K562 (cell line): ENCODE results near the gene ARHGAP24. TPM values are rescaled to one million over a fixed set of nuclear protein-coding genes. Genes with fewer than 3 reads are reported as not detected.

Experiments
- ATAC-seq: fragments of 200-7000 bp; cut with Tn5 transposase; 3 replicates; pipeline ENCODE4 v1.9.1; 2020; ENCODE audit warnings: moderate library complexity
- BruUV-seq: library from RNA; stranded (reverse); fragments of 400-500 nt; replicated peaks from 2 replicates; lab custom pipeline; 2021; lab: Mats Ljungman, UMichigan
- CTCF ChIA-PET: fragments of 300-600 bp; formaldehyde crosslinking; extraction: SDS; loops from one replicate; lab custom pipeline; 2021; ENCODE audit warnings: low intra/inter-chr PET ratio; lab: Yijun Ruan, JAX
- POLR2A ChIA-PET: fragments of 300-600, 350-650 bp; sonication (Branson Sonifier 250); formaldehyde crosslinking; extraction: SDS; loops from one replicate; lab custom pipeline; 2021; ENCODE audit warnings: antibody characterized with exemption, inconsistent platforms; lab: Yijun Ruan, JAX
- DNase-seq, 4 experiments: peaks; one replicate each; pipeline versions ENCODE4 v3.0.0 to v3.0.0-alpha.2; 2011 to 2018; ENCODE audit warnings: low spot score in 3 of 4, mixed read lengths in 3 of 4; ENCODE audit errors: extremely low read depth in 1 of 4
- FAIRE-seq: peaks from 2 replicates; lab custom pipeline; 2011; peaks lifted over from hg19 to GRCh38; lab: Jason Lieb, UNC
- H2AFZ ChIP-seq: 2 replicates; pipeline ENCODE4 v1.6.0; 2011; ENCODE audit warnings: low read depth, low read length, control low read depth, inconsistent platforms
- H3K27ac ChIP-seq: fragments of 200-600 bp; 3 replicates; pipeline ENCODE4 v1.8.0; 2011; ENCODE audit warnings: low read depth, mild to moderate bottlenecking, control low read depth, inconsistent platforms, low read length, moderate library complexity, mixed read lengths; ENCODE audit errors: extremely low read depth
- H3K27me3 ChIP-seq, 2 experiments: fragments of 300-600 bp in 1 of 2; 2 replicates in 1 of 2; 3 replicates in 1 of 2; pipeline versions ENCODE4 v1.6.0 to v1.8.0; 2011; ENCODE audit warnings: inconsistent platforms in 2 of 2, low read length in 2 of 2, mild to moderate bottlenecking in 1 of 2, mixed read lengths in 1 of 2, moderate library complexity in 1 of 2; ENCODE audit not compliant: control insufficient read depth in 2 of 2, insufficient read depth in 2 of 2
- H3K36me3 ChIP-seq: fragments of 300-600 bp; 3 replicates; pipeline ENCODE4 v1.8.0; 2011; ENCODE audit warnings: mild to moderate bottlenecking, low read length, inconsistent platforms; ENCODE audit not compliant: control insufficient read depth, insufficient read depth
- H3K4me1 ChIP-seq, 2 experiments: fragments of 200-600 bp in 1 of 2; replicated peaks in 1 of 2; 2 replicates in 1 of 2; 3 replicates in 1 of 2; pipeline versions ENCODE4 v1.5.1 to v1.8.0; 2011; ENCODE audit warnings: inconsistent platforms in 2 of 2, low read length in 2 of 2, mild to moderate bottlenecking in 1 of 2, mixed read lengths in 1 of 2, moderate library complexity in 1 of 2; ENCODE audit not compliant: control insufficient read depth in 2 of 2, insufficient read depth in 2 of 2
- H3K4me2 ChIP-seq: 2 replicates; pipeline ENCODE4 v1.6.1; 2011; ENCODE audit warnings: low read length, control low read depth, inconsistent platforms, mixed read lengths; ENCODE audit not compliant: insufficient read depth
- H3K4me3 ChIP-seq: fragments of 200-600 bp; sonication (generic), shearing (Covaris generic); 2 replicates; pipeline ENCODE4 v1.5.1; 2016; ENCODE audit warnings: control low read depth, inconsistent platforms
- H3K79me2 ChIP-seq: fragments of 200-600 bp; 3 replicates; pipeline ENCODE4 v1.8.0; 2011; ENCODE audit warnings: low read length, inconsistent platforms; ENCODE audit not compliant: control insufficient read depth, insufficient read depth
- H3K9ac ChIP-seq, 2 experiments: 2 replicates each; pipeline versions ENCODE4 v1.6.0 to v1.6.1; 2011; ENCODE audit warnings: low read depth in 2 of 2, low read length in 2 of 2, control low read depth in 1 of 2, inconsistent platforms in 1 of 2, mild to moderate bottlenecking in 1 of 2, mixed read lengths in 1 of 2; ENCODE audit not compliant: insufficient read depth in 1 of 2
- H3K9me1 ChIP-seq: one replicate; pipeline ENCODE4 v1.6.0; 2011; ENCODE audit warnings: inconsistent platforms, mild to moderate bottlenecking, low read length, moderate library complexity; ENCODE audit not compliant: control insufficient read depth, insufficient read depth
- H3K9me3 ChIP-seq: replicated peaks from 2 replicates; pipeline ENCODE4 v1.5.1; 2011; ENCODE audit warnings: low read depth, low read length, inconsistent platforms; ENCODE audit not compliant: control insufficient read depth, insufficient read depth
- H4K20me1 ChIP-seq: replicated peaks from 2 replicates; pipeline ENCODE4 v1.6.1; 2011; ENCODE audit warnings: low read length, inconsistent platforms, mixed read lengths; ENCODE audit not compliant: control insufficient read depth, insufficient read depth
- CCNT2 ChIP-seq: IDR thresholded peaks from 2 replicates; pipeline ENCODE4 v1.6.1; 2011; ENCODE audit warnings: borderline replicate concordance, low read depth, mild to moderate bottlenecking, moderate library complexity, mixed read lengths, low read length; ENCODE audit not compliant: insufficient read length; ENCODE audit errors: extremely low read depth
- CHD2 ChIP-seq: IDR thresholded peaks from 2 replicates; pipeline ENCODE4 v1.6.1; 2011; ENCODE audit warnings: low read depth, low read length
- DDX20 ChIP-seq: fragments of 450-650 bp; IDR thresholded peaks from 2 replicates; pipeline ENCODE4 v1.6.1; 2016; ENCODE audit warnings: missing genetic modification characterization, low read depth, mild to moderate bottlenecking, missing compliant biosample characterization, moderate library complexity
- FOS ChIP-seq: IDR thresholded peaks from 3 replicates; pipeline ENCODE4 v1.6.1; 2011; ENCODE audit not compliant: insufficient read length; ENCODE audit errors: extremely low read depth
- IFI16 ChIP-seq: fragments of 250-450 bp; sonication (Bioruptor Pico); IDR thresholded peaks from 2 replicates; pipeline ENCODE4 v2.1.2; 2022; ENCODE audit warnings: mild to moderate bottlenecking, inconsistent platforms
- MIER1 ChIP-seq: fragments of 450-650 bp; IDR thresholded peaks from 2 replicates; pipeline ENCODE4 v1.6.1; 2016; ENCODE audit warnings: antibody characterized with exemption, mild to moderate bottlenecking, low read depth
- PPARD ChIP-seq: fragments of 250-450 bp; sonication (Bioruptor Pico); IDR thresholded peaks from 2 replicates; pipeline ENCODE4 v1.8.0; 2022; ENCODE audit warnings: inconsistent platforms, mild to moderate bottlenecking, moderate library complexity
- RAD21 ChIP-seq, 2 experiments: fragments of 250-450 bp in 1 of 2; fragments of 450-650 bp in 1 of 2; sonication (Bioruptor Pico) in 1 of 2; formaldehyde crosslinking in 1 of 2; IDR thresholded peaks in 1 of 2; conservative IDR thresholded peaks in 1 of 2; 2 replicates each; pipeline versions ENCODE4 v1.4.0 to v1.8.0; 2020 to 2022; ENCODE audit warnings: mild to moderate bottlenecking in 2 of 2, moderate library complexity in 1 of 2
- THRA ChIP-seq: fragments of 450-650 bp; IDR thresholded peaks from 2 replicates; pipeline ENCODE4 v1.6.1; 2017; ENCODE audit warnings: mild to moderate bottlenecking, moderate library complexity
- TRIM28 ChIP-seq: fragments of 450-650 bp; IDR thresholded peaks from 2 replicates; pipeline ENCODE4 v1.6.1; 2017
- XRCC4 ChIP-seq: IDR thresholded peaks from one replicate; pipeline ENCODE4 v1.6.1; 2011; ENCODE audit not compliant: insufficient read depth, insufficient read length; ENCODE audit errors: extremely low read depth
- ZNF133 ChIP-seq: fragments of 250-450 bp; sonication (Bioruptor Pico); IDR thresholded peaks from 2 replicates; pipeline ENCODE4 v1.4.0; 2020; ENCODE audit warnings: mild to moderate bottlenecking
- ZNF695 ChIP-seq: fragments of 450-650 bp; formaldehyde crosslinking; IDR thresholded peaks from 2 replicates; pipeline ENCODE4 v1.4.0; 2020; ENCODE audit warnings: mild to moderate bottlenecking, moderate library complexity
- WGBS: fragments of 100-300 bp; shearing (Covaris generic); methylation state at CpG from one replicate; pipeline ENCODE4 v1.1.6; 2016; ENCODE audit warnings: low coverage, mixed read lengths; ENCODE audit not compliant: insufficient coverage; ENCODE audit errors: missing lambda C conversion rate; 5-methylcytosine and 5-hydroxymethylcytosine counted together
- in situ Hi-C: fragments of 300-500 bp; cut with MboI; formaldehyde crosslinking; loops from 4 replicates; pipeline ENCODE4 v1.15.0; 2018; ENCODE audit warnings: inconsistent platforms, mixed read lengths
- intact Hi-C: fragments of 100-400 bp; cut with micrococcal nuclease; formaldehyde crosslinking; loops from 2 replicates; pipeline ENCODE4 v1.14.2; 2022
- polyA plus RNA-seq, 8 experiments: library from polyadenylated mRNA; depleted of rRNA in 4 of 8; stranded (reverse) in 5 of 8; unstranded in 3 of 8; fragments of >200 nt; fragmentation: Nextera tagmentation in 2 of 8; fragmentation: Illumina TruSeq in 1 of 8; extraction: Ambion mirVana in 2 of 8; extraction: Trizol in 1 of 8; gene quantifications; 2 replicates each; pipeline versions ENCODE4 v1.2.1 to v1.2.3, GENCODE V29; 2011 to 2014; ENCODE audit warnings: inconsistent platforms in 1 of 8, missing spikeins in 1 of 8
- total RNA-seq, 7 experiments: library from RNA; depleted of rRNA in 6 of 7; stranded (reverse); fragments of >200 nt in 6 of 7; fragmentation: Illumina TruSeq in 2 of 7; extraction: Trizol in 2 of 7; gene quantifications; 2 replicates each; pipeline versions ENCODE4 v1.2.1 to v1.2.3, GENCODE V29; 2011 to 2021; ENCODE audit warnings: low replicate concordance in 1 of 7

Gene ARHGAP24
- total and polyA plus RNA-seq, 9 of the 15 experiments (the other 6 are each of a cell fraction or from before 2014, with no cell fraction given) = 8.0 to 22.6 (median 14.0) TPM

- TF ChIP-seq ZNF695 (no peak), PPARD (CRISPR knock-in tag) (no peak), TRIM28 (no peak)
Measured at GRCh38 chr4:85737254-85737653, 262.3 kb downstream of the ARHGAP24 start (continued).

DNA sequence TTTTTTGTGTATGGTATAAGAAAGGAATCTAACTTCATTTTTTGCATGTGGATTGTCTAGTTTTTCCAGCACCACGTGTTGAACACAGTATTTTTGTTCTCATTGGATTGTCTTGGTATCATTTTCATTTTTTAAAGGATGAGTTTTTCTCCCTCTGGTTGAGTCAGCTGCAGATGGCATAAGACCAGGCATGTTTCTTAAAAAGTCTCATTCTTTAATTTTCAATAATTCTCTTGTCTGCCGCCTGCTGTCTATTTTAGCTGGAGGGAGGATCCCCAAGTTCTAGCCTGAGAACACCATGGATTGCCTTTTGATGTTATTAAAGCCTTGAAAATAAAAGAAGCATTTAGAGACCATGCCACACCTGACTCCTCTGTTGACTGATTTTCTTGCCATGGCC, 263.8 kb downstream of the ARHGAP24 start:
- H3K9ac ChIP-seq = no peak overlapping the region
- no peak overlapping the region for H3K27ac ChIP-seq
- DNase-seq (no peak), ATAC-seq (no peak), FAIRE-seq (no peak)
- H3K27me3 ChIP-seq = no peaks in the 10 kb centered on the region
- no peak overlapping the region for H2AFZ ChIP-seq
- no peaks in the 10 kb centered on the region for H3K9me3 ChIP-seq
- 61% methylated on average over 2 of the region's 2 CpGs for WGBS
- intact Hi-C loops = no loop called here
- no peak overlapping the region for H3K4me3 ChIP-seq
- ChIA-PET POLR2A (interaction anchor here (0.6 kb wide), 1 partner anchor 213 kb away, joined by 3 read pairs; no protein-coding TSS in a partner anchor), CTCF (no interaction called here)
- no peaks in the 10 kb centered on the region for H3K36me3 ChIP-seq
- peaks cover 0 to 13% of the 10 kb centered on the region in 2 experiments; a peak in 4 of 5 replicates for H3K4me1 ChIP-seq
- no peaks in the 10 kb centered on the region for H3K9me1 ChIP-seq
- in situ Hi-C loops = no loop called here
- no peaks in the 10 kb centered on the region; the same call in 1 of the 2 replicates for H4K20me1 ChIP-seq
- no peak for TF ChIP-seq CHD2
- no peak for TF ChIP-seq TRIM28
- TF ChIP-seq RAD21 (CRISPR knock-in tag; conservative IDR thresholded peaks at IDR 0.05 in 1 of 2, IDR thresholded peaks at IDR 0.05 in 1 of 2) = no peak
- no peak for TF ChIP-seq IFI16
- TF ChIP-seq ZNF133 (CRISPR knock-in tag) = no peak
- TF ChIP-seq CCNT2 = no peak
- no peak for TF ChIP-seq MIER1
- no peak for TF ChIP-seq FOS
- no peak for TF ChIP-seq THRA
- TF ChIP-seq DDX20 (tag) = no peak
- TF ChIP-seq XRCC4 = no peak
- BruUV-seq = no TSS peak
- H3K4me2 ChIP-seq = no peak overlapping the region
- H3K79me2 ChIP-seq = peaks cover 2% of the 10 kb centered on the region; the same call in 1 of the 3 replicates
